Hematopoietic multipotent progenitor cell (in vitro differentiated cells): Measurements from ENCODE around the gene CNIH2. TPM values are rescaled to one million over a fixed set of nuclear protein-coding genes. Genes with fewer than 3 reads are reported as not detected.
A peak's percentile ranks its signal among the peaks of the same experiment; 100 is the strongest.

Experiments
- DNase-seq, 3 donors: peaks; one replicate each; pipeline ENCODE4 v3.0.0-alpha.2; 2011 to 2015; ENCODE audit warnings: low read depth in 2 of 3, low spot score in 2 of 3
- total RNA-seq: library from RNA; depleted of rRNA; stranded (reverse); fragments of >200 nt; gene quantifications from one replicate; pipeline ENCODE4 v1.2.3, GENCODE V29; 2012

The CNIH2 gene
- total RNA-seq, 1 donor, result 2.7 TPM

- DNase-seq, result no peak
These were observed 48.5 kb downstream of the CNIH2 start for GRCh38 chr11:66326261-66327111.

GRCh38 chr11:66327171-66328030 lies 49.4 kb downstream of the CNIH2 start:
- DNase-seq, result no peak

- no peak for DNase-seq
These were observed 50.0 kb downstream of the CNIH2 start for GRCh38 chr11:66328031-66328301.

GRCh38 chr11:66328302-66329144 lies 50.5 kb downstream of the CNIH2 start:
- peak; percentile 74 to 82 (median 76) for DNase-seq

- no peak for DNase-seq
These were observed 51.2 kb downstream of the CNIH2 start for GRCh38 chr11:66329165-66329673.

GRCh38 chr11:66330931-66331330 lies 53.0 kb downstream of the CNIH2 start:
- DNase-seq, result no peak

GRCh38 chr11:66331542-66332370 lies 53.8 kb downstream of the CNIH2 start:
- DNase-seq, result no peak

- no peak for DNase-seq
These were observed 54.6 kb downstream of the CNIH2 start for GRCh38 chr11:66332371-66333219.

- DNase-seq, result no peak
These were observed 55.4 kb downstream of the CNIH2 start for GRCh38 chr11:66333220-66333877.

Other genes with a start within 250 kb of the CNIH2 start
- gene GAL3ST3, start 229.0 kb upstream of the CNIH2 start, total RNA-seq, result 3.2 TPM
- gene SF3B2, start 225.8 kb upstream of the CNIH2 start, total RNA-seq, result 197 TPM
- gene PACS1, start 207.9 kb upstream of the CNIH2 start, total RNA-seq, result 75.9 TPM
- 11.8 TPM for gene KLC2, start 20.5 kb upstream of the CNIH2 start, total RNA-seq
- gene RAB1B, start 9.5 kb upstream of the CNIH2 start, total RNA-seq, result 103 TPM
- gene YIF1A, start 11.0 kb downstream of the CNIH2 start, total RNA-seq, result 75.7 TPM
- 0.27 TPM for gene TMEM151A, start 13.7 kb downstream of the CNIH2 start, total RNA-seq
- 1.1 TPM for gene CD248, start 38.9 kb downstream of the CNIH2 start, total RNA-seq
- 3.0 TPM for gene RIN1, start 58.3 kb downstream of the CNIH2 start, total RNA-seq
- gene BRMS1, start 66.9 kb downstream of the CNIH2 start, total RNA-seq, result 42.0 TPM
- gene B4GAT1, start 69.5 kb downstream of the CNIH2 start, total RNA-seq, result 12.7 TPM
- gene SLC29A2, start 93.6 kb downstream of the CNIH2 start, total RNA-seq, result 6.5 TPM
- gene NPAS4, start 142.9 kb downstream of the CNIH2 start, total RNA-seq, result not detected
- gene MRPL11, start 160.7 kb downstream of the CNIH2 start, total RNA-seq, result 24.8 TPM
- 8.1 TPM for gene PELI3, start 188.7 kb downstream of the CNIH2 start, total RNA-seq
- gene DPP3, start 202.3 kb downstream of the CNIH2 start, total RNA-seq, result 44.2 TPM
- gene BBS1, start 232.5 kb downstream of the CNIH2 start, total RNA-seq, result 50.1 TPM